Spinal cord (tissue), 10 donors: ENCODE measurements around the gene NDP. TPM values are rescaled to one million over a fixed set of nuclear protein-coding genes. Genes with fewer than 3 reads are reported as not detected.
A peak's percentile ranks its signal among the peaks of the same experiment; 100 is the strongest.

Source experiments
- DNase-seq, 6 donors: peaks; one replicate each; pipeline versions ENCODE4 v3.0.0 to v3.0.0-alpha.2; 2013 to 2015; ENCODE audit warnings: low spot score in 6 of 6, low read depth in 4 of 6
- H3K27ac ChIP-seq: one replicate; pipeline ENCODE4 v1.5.1; 2013; ENCODE audit warnings: low read depth, low read length, control low read depth
- H3K27me3 ChIP-seq: one replicate; pipeline ENCODE4 v1.6.1; 2013; ENCODE audit warnings: low read length; ENCODE audit not compliant: control insufficient read depth, insufficient read depth
- H3K36me3 ChIP-seq: one replicate; pipeline ENCODE4 v1.6.1; 2013; ENCODE audit warnings: low read length; ENCODE audit not compliant: control insufficient read depth, insufficient read depth
- H3K4me1 ChIP-seq: one replicate; pipeline ENCODE4 v1.6.1; 2013; ENCODE audit warnings: low read length; ENCODE audit not compliant: control insufficient read depth, insufficient read depth
- H3K4me3 ChIP-seq: one replicate; pipeline ENCODE4 v1.5.1; 2013; ENCODE audit warnings: low read depth, low read length, control low read depth
- H3K9me3 ChIP-seq: one replicate; pipeline ENCODE4 v1.6.1; 2013; ENCODE audit warnings: low read length; ENCODE audit not compliant: control insufficient read depth, insufficient read depth
- WGBS: methylation state at CpG from one replicate; pipeline ENCODE4 v1.1.5; 2013; ENCODE audit warnings: missing lambda C conversion rate; ENCODE audit not compliant: insufficient coverage; 5-methylcytosine and 5-hydroxymethylcytosine counted together
- polyA plus RNA-seq, 2 donors: library from polyadenylated mRNA; unstranded; fragments of 120-200 nt; gene quantifications; one replicate each; pipeline ENCODE4 v1.2.1, GENCODE V29; 2013; ENCODE audit not compliant: insufficient read length in 2 of 2
- total RNA-seq, 2 donors: library from RNA; depleted of rRNA in 1 of 2; stranded (reverse); fragments of 120-200 nt in 1 of 2; fragments of >200 nt in 1 of 2; gene quantifications; one replicate each; pipeline versions ENCODE4 v1.2.3 to v1.2.4, GENCODE V29; 2013 to 2014
- donor health status: healthy.

NDP gene
- total and polyA plus RNA-seq, 4 donors: 6.5 to 17.6 (median 13.9) TPM

- DNase-seq: peak in 1 of 6 donors; percentile 62
- 78% methylated on average over 6 of the region's 6 CpGs for WGBS
- no peak overlapping the region for H3K4me3 ChIP-seq
- peaks cover 27% of the 10 kb centered on the region for H3K27me3 ChIP-seq
- no peaks in the 10 kb centered on the region for H3K36me3 ChIP-seq
- no peak overlapping the region for H3K27ac ChIP-seq
- no peaks in the 10 kb centered on the region for H3K9me3 ChIP-seq
- peaks cover 5% of the 10 kb centered on the region for H3K4me1 ChIP-seq
Observed at GRCh38 chrX:43974741-43975465, 1.7 kb upstream of the NDP start.

- H3K36me3 ChIP-seq: no peaks in the 10 kb centered on the region
- peaks cover 11% of the 10 kb centered on the region for H3K4me1 ChIP-seq
- peaks cover 35% of the 10 kb centered on the region for H3K27me3 ChIP-seq
- no peak for DNase-seq
- peak overlapping the region; percentile 33 for H3K4me3 ChIP-seq
- H3K9me3 ChIP-seq: no peaks in the 10 kb centered on the region
- peak overlapping the region; percentile 75 for H3K27ac ChIP-seq
- no CpG with 5 or more reads among the region's 2 CpGs for WGBS
Observed at GRCh38 chrX:43974100-43974475, 898 bp upstream of the NDP start.

GRCh38 chrX:43971966-43972961, 926 bp downstream of the NDP start:
- H3K36me3 ChIP-seq: no peaks in the 10 kb centered on the region
- 24% methylated on average over 9 of the region's 19 CpGs for WGBS
- peak overlapping the region; percentile 75 for H3K27ac ChIP-seq
- no peaks in the 10 kb centered on the region for H3K9me3 ChIP-seq
- peak in 2 of 6 donors; percentile 59 to 62 for DNase-seq
- H3K4me1 ChIP-seq: peaks cover 11% of the 10 kb centered on the region
- H3K4me3 ChIP-seq: peak overlapping the region; percentile 33
- H3K27me3 ChIP-seq: peaks cover 44% of the 10 kb centered on the region

- Histone ChIP-seq H3K9me3 (no peaks in the 10 kb centered on the region), H3K4me1 (peaks cover 11% of the 10 kb centered on the region), H3K27me3 (peaks cover 52% of the 10 kb centered on the region), H3K36me3 (no peaks in the 10 kb centered on the region), H3K4me3 (no peak overlapping the region), H3K27ac (peak overlapping the region; percentile 84)
- no peak for DNase-seq
- 68% methylated on average over 3 of the region's 5 CpGs for WGBS
Observed at GRCh38 chrX:43970528-43970927, 2.7 kb downstream of the NDP start.

- H3K27me3 ChIP-seq: peaks cover 48% of the 10 kb centered on the region
- H3K9me3 ChIP-seq: no peaks in the 10 kb centered on the region
- 35% methylated on average over 15 of the region's 19 CpGs for WGBS
- no peaks in the 10 kb centered on the region for H3K36me3 ChIP-seq
- peaks cover 11% of the 10 kb centered on the region for H3K4me1 ChIP-seq
- peak in 2 of 6 donors; percentile 71 to 81 for DNase-seq
- peak overlapping the region; percentile 84 for H3K27ac ChIP-seq
- H3K4me3 ChIP-seq: peak overlapping the region; percentile 9
Observed at GRCh38 chrX:43969504-43970501, 3.4 kb downstream of the NDP start.

DNA sequence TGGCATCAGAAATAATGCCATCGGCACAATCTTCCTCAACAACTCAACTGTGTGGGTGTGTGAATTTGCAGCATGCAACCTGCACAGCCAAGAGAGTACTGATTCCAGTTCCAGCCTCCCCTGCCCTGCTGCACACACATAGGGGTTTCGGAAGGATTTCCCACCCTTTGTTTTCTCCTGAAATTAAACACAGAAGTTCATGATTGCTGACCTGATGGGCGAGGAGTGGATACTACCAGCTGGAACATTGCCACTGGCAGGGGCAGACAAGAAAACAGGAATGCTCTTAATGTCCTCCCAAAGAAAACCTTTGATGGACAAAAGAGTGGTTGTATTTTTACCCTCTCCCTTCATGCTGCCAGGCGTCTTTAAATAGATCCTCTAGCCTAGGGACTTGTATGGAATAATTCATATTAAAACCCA, 4.8 kb downstream of the NDP start:
- peak in 2 of 6 donors; percentile 33 to 50 for DNase-seq
- H3K27me3 ChIP-seq: peaks cover 43% of the 10 kb centered on the region
- peaks cover 11% of the 10 kb centered on the region for H3K4me1 ChIP-seq
- no peaks in the 10 kb centered on the region for H3K9me3 ChIP-seq
- peak overlapping the region; percentile 84 for H3K27ac ChIP-seq
- no peak overlapping the region for H3K4me3 ChIP-seq
- WGBS: 71% methylated on average over 1 of the region's 4 CpGs
- no peaks in the 10 kb centered on the region for H3K36me3 ChIP-seq

- no peak for DNase-seq
- Histone ChIP-seq H3K9me3 (no peaks in the 10 kb centered on the region), H3K27ac (no peak overlapping the region), H3K36me3 (no peaks in the 10 kb centered on the region), H3K27me3 (peaks cover 30% of the 10 kb centered on the region), H3K4me3 (no peak overlapping the region), H3K4me1 (peaks cover 6% of the 10 kb centered on the region)
- no CpG with 5 or more reads among the region's 3 CpGs for WGBS
Observed at GRCh38 chrX:43964936-43965335, 8.3 kb downstream of the NDP start.

DNA sequence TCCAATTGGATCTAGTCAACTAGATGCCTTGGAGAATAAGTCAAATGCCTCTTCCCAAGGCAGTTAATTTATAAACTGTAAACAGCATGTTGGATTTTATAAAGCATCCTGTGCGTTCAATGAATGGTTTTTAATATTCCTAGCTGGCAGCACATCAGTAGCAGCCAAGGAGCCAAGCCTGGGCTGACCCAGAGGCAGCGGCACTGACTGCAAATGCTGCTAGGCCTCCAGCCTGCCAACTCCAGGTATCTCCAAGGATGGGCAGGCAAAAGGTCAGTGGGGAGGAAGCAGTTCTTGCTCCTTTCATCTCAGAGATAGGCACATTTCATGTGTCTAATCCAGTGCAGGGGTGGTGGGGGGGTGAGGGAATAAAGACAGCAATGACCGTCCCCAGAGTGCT, 9.5 kb downstream of the NDP start:
- Histone ChIP-seq H3K36me3 (no peaks in the 10 kb centered on the region), H3K9me3 (no peaks in the 10 kb centered on the region), H3K27ac (no peak overlapping the region), H3K27me3 (peaks cover 20% of the 10 kb centered on the region), H3K4me3 (no peak overlapping the region), H3K4me1 (no peaks in the 10 kb centered on the region)
- no peak for DNase-seq
- WGBS: 20% methylated on average over 1 of the region's 3 CpGs

DNA sequence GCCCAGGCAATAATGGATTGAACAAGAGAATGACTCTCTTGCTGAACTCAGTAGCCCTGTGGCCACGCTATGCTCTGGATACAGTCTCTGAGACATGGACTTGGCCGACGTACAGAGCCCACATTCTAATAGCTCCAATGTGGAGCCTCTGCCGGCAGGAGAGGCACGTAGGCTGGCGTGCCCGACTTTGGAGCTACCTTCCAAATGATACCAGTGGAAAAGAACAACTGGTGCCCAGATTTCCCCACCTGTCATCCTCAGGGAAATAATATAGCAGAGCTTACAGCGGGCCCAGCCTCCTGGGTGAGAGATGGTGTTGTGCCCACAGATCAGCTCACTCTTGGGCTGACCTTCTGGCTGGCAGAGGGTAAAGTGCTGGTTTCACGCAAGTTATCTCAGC, 10.6 kb downstream of the NDP start:
- Histone ChIP-seq H3K4me1 (no peaks in the 10 kb centered on the region), H3K27ac (no peak overlapping the region), H3K9me3 (no peaks in the 10 kb centered on the region), H3K27me3 (peaks cover 16% of the 10 kb centered on the region), H3K4me3 (no peak overlapping the region), H3K36me3 (no peaks in the 10 kb centered on the region)
- WGBS: 65% methylated on average over 7 of the region's 9 CpGs
- no peak for DNase-seq
